GM21423 (cell line): ENCODE measurements around the gene STARD9.
"Not testable (repeated sequence)": the region's sequence is repeated elsewhere in the genome, so short reads cannot be mapped to it uniquely, and the experiment has no call there.

Experiments used
- ATAC-seq: cut with Tn5 transposase; IDR thresholded peaks from one replicate; pipeline ENCODE4 v1.9.1; 2021; ENCODE audit warnings: mild to moderate bottlenecking, moderate library complexity; ENCODE audit not compliant: unreplicated experiment

Gene STARD9

GRCh38 chr15:42584031-42584765 is 8.8 kb downstream of the STARD9 start:
- ATAC-seq: no peak

- no peak for ATAC-seq
Observed at GRCh38 chr15:42590619-42591237, 15.3 kb downstream of the STARD9 start.

GRCh38 chr15:42591238-42591934 is 16.0 kb downstream of the STARD9 start:
- no peak for ATAC-seq

- ATAC-seq: no peak
Observed at GRCh38 chr15:42592716-42593115, 17.3 kb downstream of the STARD9 start.

GRCh38 chr15:42593143-42593542 is 17.7 kb downstream of the STARD9 start:
- no peak for ATAC-seq

GRCh38 chr15:42594095-42594494 is 18.7 kb downstream of the STARD9 start:
- no peak for ATAC-seq

- no peak for ATAC-seq
Observed at GRCh38 chr15:42595626-42596240, 20.3 kb downstream of the STARD9 start.

- ATAC-seq: not testable (repeated sequence)
Observed at GRCh38 chr15:42601316-42601715, 25.9 kb downstream of the STARD9 start.

GRCh38 chr15:42602501-42602900 is 27.1 kb downstream of the STARD9 start:
- ATAC-seq: no peak

GRCh38 chr15:42603978-42604377 is 28.6 kb downstream of the STARD9 start:
- no peak for ATAC-seq

- no peak for ATAC-seq
Observed at GRCh38 chr15:42604894-42605744, 29.7 kb downstream of the STARD9 start.

- no peak for ATAC-seq
Observed at GRCh38 chr15:42605796-42606195, 30.4 kb downstream of the STARD9 start.

- ATAC-seq: peak; percentile 49
Observed at GRCh38 chr15:42608110-42608531, 32.7 kb downstream of the STARD9 start.

- ATAC-seq: no peak
Observed at GRCh38 chr15:42608752-42609488, 33.5 kb downstream of the STARD9 start.

- ATAC-seq: no peak
Observed at GRCh38 chr15:42611532-42611931, 36.1 kb downstream of the STARD9 start.

GRCh38 chr15:42612367-42612912 is 37.0 kb downstream of the STARD9 start:
- no peak for ATAC-seq

GRCh38 chr15:42616107-42616506 is 40.7 kb downstream of the STARD9 start:
- ATAC-seq: no peak

- no peak for ATAC-seq
Observed at GRCh38 chr15:42619656-42620371, 44.4 kb downstream of the STARD9 start.

GRCh38 chr15:42621386-42621785 is 46.0 kb downstream of the STARD9 start:
- ATAC-seq: no peak
